ENCODE results near the gene CDH20. TPM values are rescaled to one million over a fixed set of nuclear protein-coding genes. Genes with fewer than 3 reads are reported as not detected.

CDH20 gene
- total RNA-seq, 1 experiment from 2014 or later: not detected

DNA sequence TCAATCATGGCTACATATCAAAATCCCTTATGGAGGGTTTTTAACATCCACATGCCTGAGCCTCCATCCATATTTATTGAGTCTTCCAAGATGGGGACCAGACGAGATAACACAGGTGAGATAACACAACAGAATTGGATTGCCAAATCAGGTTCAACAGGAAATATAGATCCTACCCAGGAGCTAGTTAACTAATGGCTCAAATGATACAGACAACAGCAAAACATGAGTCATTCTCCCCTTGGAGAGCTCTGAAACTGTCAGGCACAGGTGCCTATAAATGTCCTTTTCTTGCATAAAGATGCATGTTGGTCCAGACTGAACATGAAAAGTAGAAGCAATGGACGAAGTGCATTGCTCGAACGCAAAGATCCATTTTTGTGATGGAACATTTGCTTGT, 202.2 kb downstream of the CDH20 start:
- peaks cover 29% of the 10 kb centered on the region for H3K27me3 ChIP-seq (ENCODE audit: low read length)
- intact Hi-C loops (cut with micrococcal nuclease): no loop called here
- CTCF ChIA-PET: no interaction called here

DNA sequence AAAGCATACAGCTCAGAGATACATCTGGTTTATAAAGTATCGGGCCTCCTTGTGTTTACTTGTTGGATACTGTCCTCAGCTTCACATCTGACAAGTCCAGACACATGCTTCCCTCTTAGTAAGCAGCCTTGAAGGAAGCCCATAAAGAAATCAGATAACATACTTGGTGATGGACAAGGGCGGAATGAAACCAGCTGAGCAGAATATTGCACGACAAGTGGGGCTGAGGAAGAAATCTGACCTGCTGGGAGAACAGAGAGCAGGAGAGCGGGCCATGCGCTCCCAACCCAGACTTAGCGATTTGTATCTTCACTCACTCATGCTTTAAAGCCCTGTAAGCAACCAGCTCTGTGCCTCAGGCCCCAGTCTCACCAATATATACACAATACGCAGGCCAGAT, 208.4 kb downstream of the CDH20 start:
- Histone ChIP-seq H4K20me1 (ENCODE audit: low read length) (no peaks in the 10 kb centered on the region), H3K9ac (ENCODE audit: low read length) (no peak overlapping the region), H3K27ac (ENCODE audit: low read length) (no peak overlapping the region), H3F3A (ENCODE audit: low read length, unreplicated experiment) (no peaks in the 10 kb centered on the region), H2AFZ (ENCODE audit: low read length) (no peak overlapping the region), H3K27me3 (ENCODE audit: low read length) (peaks cover 52% of the 10 kb centered on the region), H3K9me3 (ENCODE audit: low read length) (no peaks in the 10 kb centered on the region), H3K9me2 (replicated peaks; ENCODE audit: low read length) (no peaks in the 10 kb centered on the region), H3K4me2 (ENCODE audit: low read length) (no peak overlapping the region), H3K4me1 (ENCODE audit: insufficient read depth, low read length) (no peaks in the 10 kb centered on the region), H3K36me3 (ENCODE audit: low read depth, low read length) (no peaks in the 10 kb centered on the region), H3K4me3 (ENCODE audit: low read length) (no peak overlapping the region), H3K79me2 (ENCODE audit: low read length) (no peaks in the 10 kb centered on the region)
- CTCF ChIA-PET: no interaction called here
- ATAC-seq: no peak
- intact Hi-C loops (cut with micrococcal nuclease): no loop called here
- no peak for TF ChIP-seq EZH2phosphoT487 (IDR thresholded peaks at IDR 0.05; ENCODE audit: borderline replicate concordance, low read length)
- TF ChIP-seq, protein P1, sequence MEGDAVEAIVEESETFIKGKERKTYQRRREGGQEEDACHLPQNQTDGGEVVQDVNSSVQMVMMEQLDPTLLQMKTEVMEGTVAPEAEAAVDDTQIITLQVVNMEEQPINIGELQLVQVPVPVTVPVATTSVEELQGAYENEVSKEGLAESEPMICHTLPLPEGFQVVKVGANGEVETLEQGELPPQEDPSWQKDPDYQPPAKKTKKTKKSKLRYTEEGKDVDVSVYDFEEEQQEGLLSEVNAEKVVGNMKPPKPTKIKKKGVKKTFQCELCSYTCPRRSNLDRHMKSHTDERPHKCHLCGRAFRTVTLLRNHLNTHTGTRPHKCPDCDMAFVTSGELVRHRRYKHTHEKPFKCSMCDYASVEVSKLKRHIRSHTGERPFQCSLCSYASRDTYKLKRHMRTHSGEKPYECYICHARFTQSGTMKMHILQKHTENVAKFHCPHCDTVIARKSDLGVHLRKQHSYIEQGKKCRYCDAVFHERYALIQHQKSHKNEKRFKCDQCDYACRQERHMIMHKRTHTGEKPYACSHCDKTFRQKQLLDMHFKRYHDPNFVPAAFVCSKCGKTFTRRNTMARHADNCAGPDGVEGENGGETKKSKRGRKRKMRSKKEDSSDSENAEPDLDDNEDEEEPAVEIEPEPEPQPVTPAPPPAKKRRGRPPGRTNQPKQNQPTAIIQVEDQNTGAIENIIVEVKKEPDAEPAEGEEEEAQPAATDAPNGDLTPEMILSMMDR (conservative IDR thresholded peaks at IDR 0.05; ENCODE audit: low read depth, low read length): no peak
- no TSS peak for BruUV-seq (replicated peaks)
- POLR2A ChIA-PET (ENCODE audit: unreplicated experiment): no interaction called here
- DNase-seq: no peak

More for the DNA sequence above, 202.2 kb downstream of the CDH20 start:
- ATAC-seq (no peak), DNase-seq (no peak)
- Histone ChIP-seq H3K27ac (ENCODE audit: low read length) (no peak overlapping the region), H3K79me2 (ENCODE audit: low read length) (no peaks in the 10 kb centered on the region), H3K4me1 (ENCODE audit: insufficient read depth, low read length) (no peaks in the 10 kb centered on the region), H2AFZ (ENCODE audit: low read length) (no peak overlapping the region), H3K9me2 (replicated peaks; ENCODE audit: low read length) (no peaks in the 10 kb centered on the region), H3K36me3 (ENCODE audit: low read depth, low read length) (no peaks in the 10 kb centered on the region), H3K4me3 (ENCODE audit: low read length) (no peak overlapping the region), H3F3A (ENCODE audit: low read length, unreplicated experiment) (no peaks in the 10 kb centered on the region), H4K20me1 (ENCODE audit: low read length) (no peaks in the 10 kb centered on the region), H3K9me3 (ENCODE audit: low read length) (no peaks in the 10 kb centered on the region), H3K4me2 (ENCODE audit: low read length) (no peak overlapping the region), H3K9ac (ENCODE audit: low read length) (no peak overlapping the region)
- no TSS peak for BruUV-seq (replicated peaks)
- TF ChIP-seq EZH2phosphoT487 (IDR thresholded peaks at IDR 0.05; ENCODE audit: borderline replicate concordance, low read length): no peak
- TF ChIP-seq, protein P1 (conservative IDR thresholded peaks at IDR 0.05; ENCODE audit: low read depth, low read length): no peak
- TF ChIP-seq EZH2 (IDR thresholded peaks at IDR 0.05; ENCODE audit: low read length, unreplicated experiment): no peak
- POLR2A ChIA-PET (ENCODE audit: unreplicated experiment): no interaction called here

DNA sequence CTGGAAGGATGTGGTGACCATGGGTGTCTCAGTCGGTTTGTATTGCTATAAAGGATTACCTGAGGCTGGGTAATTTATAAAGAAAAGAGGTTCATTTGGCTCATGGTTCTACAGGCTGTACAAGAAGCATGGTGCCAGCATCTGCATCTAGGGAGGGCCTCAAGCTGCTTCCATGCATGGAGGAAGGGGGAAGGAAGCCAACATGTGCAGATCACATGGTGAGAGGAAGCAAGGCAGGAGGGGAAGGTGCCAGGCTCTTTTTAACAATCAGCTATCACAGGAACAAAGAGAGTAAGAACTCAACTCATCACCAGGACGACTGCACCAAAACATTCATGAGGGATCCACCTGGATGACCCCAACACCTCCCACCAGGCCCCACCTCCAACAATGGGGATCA, 209.4 kb downstream of the CDH20 start:
- Histone ChIP-seq H2AFZ (ENCODE audit: low read length) (no peak overlapping the region), H3K9me3 (ENCODE audit: low read length) (no peaks in the 10 kb centered on the region), H3K36me3 (ENCODE audit: low read depth, low read length) (no peaks in the 10 kb centered on the region), H3K27me3 (ENCODE audit: low read length) (peaks cover 51% of the 10 kb centered on the region), H3K4me1 (ENCODE audit: insufficient read depth, low read length) (no peaks in the 10 kb centered on the region), H3F3A (ENCODE audit: low read length, unreplicated experiment) (no peaks in the 10 kb centered on the region), H3K27ac (ENCODE audit: low read length) (no peak overlapping the region), H3K9me2 (replicated peaks; ENCODE audit: low read length) (no peaks in the 10 kb centered on the region), H3K79me2 (ENCODE audit: low read length) (no peaks in the 10 kb centered on the region), H4K20me1 (ENCODE audit: low read length) (no peaks in the 10 kb centered on the region), H3K9ac (ENCODE audit: low read length) (no peak overlapping the region), H3K4me3 (ENCODE audit: low read length) (no peak overlapping the region), H3K4me2 (ENCODE audit: low read length) (no peak overlapping the region)
- ChIA-PET POLR2A (ENCODE audit: unreplicated experiment) (no interaction called here), CTCF (no interaction called here)
- intact Hi-C loops (cut with micrococcal nuclease): no loop called here
- ATAC-seq: no peak
- no TSS peak for BruUV-seq (replicated peaks)
- TF ChIP-seq EZH2 (IDR thresholded peaks at IDR 0.05; ENCODE audit: low read length, unreplicated experiment): no peak
- DNase-seq: no peak
